Stomach smooth muscle (tissue), 2 donors: ENCODE results near the gene RGS10.

Experiments
- H3K27ac ChIP-seq: one replicate; pipeline ENCODE4 v1.7.0; 2013; ENCODE audit warnings: mild to moderate bottlenecking, low read length, inconsistent platforms
- H3K27me3 ChIP-seq, 2 donors: one replicate each; pipeline ENCODE4 v1.7.0; 2013; ENCODE audit warnings: low read length in 2 of 2; ENCODE audit not compliant: insufficient read depth in 2 of 2, control insufficient read depth in 1 of 2
- H3K36me3 ChIP-seq, 2 donors: one replicate each; pipeline ENCODE4 v1.7.0; 2013; ENCODE audit warnings: low read length in 2 of 2; ENCODE audit not compliant: control insufficient read depth in 2 of 2, insufficient read depth in 2 of 2
- H3K4me1 ChIP-seq: one replicate; pipeline ENCODE4 v1.7.0; 2013; ENCODE audit warnings: low read length; ENCODE audit not compliant: control insufficient read depth, insufficient read depth
- H3K4me3 ChIP-seq, 2 donors: one replicate each; pipeline ENCODE4 v1.7.0; 2013; ENCODE audit warnings: low read length in 2 of 2
- H3K9ac ChIP-seq, 2 donors: one replicate each; pipeline ENCODE4 v1.7.0; 2013; ENCODE audit warnings: low read length in 2 of 2, mild to moderate bottlenecking in 1 of 2
- H3K9me3 ChIP-seq, 2 donors: one replicate each; pipeline ENCODE4 v1.7.0; 2013; ENCODE audit warnings: low read length in 2 of 2; ENCODE audit not compliant: control insufficient read depth in 2 of 2
- donor health status: healthy.
- donor health status: Pancreatic carcinoma.

Gene RGS10

DNA sequence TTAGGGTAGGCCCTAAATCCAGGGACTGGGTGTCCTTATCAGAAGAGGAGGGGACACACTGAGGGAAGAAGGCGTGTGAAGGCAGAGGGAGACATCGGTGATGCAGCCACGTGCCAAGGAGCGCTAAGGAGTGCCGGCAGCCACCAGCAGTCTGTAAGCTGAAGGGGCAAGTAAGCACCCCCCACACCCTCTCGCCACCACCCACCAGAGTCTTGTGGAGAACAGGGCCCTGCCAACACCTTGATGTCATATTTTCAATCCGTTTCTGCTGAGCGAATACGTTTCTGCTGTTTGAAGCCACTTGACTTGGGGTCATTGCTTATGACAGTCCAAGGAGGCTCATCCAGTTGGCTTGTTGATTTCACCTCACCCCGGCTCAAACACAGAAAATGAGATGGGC lies 37.9 kb downstream of the RGS10 start:
- no peak overlapping the region for H3K9ac ChIP-seq
- H3K4me1 ChIP-seq, result peaks cover 12% of the 10 kb centered on the region
- no peaks in the 10 kb centered on the region for H3K27me3 ChIP-seq
- no peaks in the 10 kb centered on the region for H3K9me3 ChIP-seq
- no peak overlapping the region for H3K27ac ChIP-seq
- peaks cover under 1 to 5% of the 10 kb centered on the region in 2 donors for H3K36me3 ChIP-seq
- H3K4me3 ChIP-seq, result no peak overlapping the region

DNA sequence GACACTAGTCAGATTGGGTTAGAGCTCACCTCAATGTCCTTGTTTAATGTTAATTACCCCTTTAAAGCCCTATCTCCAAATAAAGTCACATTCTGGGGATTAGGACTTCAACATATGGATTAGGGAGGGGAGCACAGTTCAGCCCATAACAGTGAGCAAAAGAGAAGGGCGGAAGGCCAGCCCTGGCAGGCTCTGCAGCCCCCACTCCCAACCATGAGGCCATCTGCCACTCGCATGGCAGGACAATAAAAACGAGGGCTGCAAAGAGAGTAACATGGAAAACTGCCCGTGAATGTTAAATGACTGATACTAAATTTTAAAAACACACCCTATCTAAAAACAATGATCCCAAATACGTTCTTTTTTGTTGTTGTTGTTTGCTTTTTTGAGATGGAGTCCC lies 38.7 kb downstream of the RGS10 start:
- peaks cover 6 to 11% of the 10 kb centered on the region in 2 donors for H3K36me3 ChIP-seq
- no peaks in the 10 kb centered on the region for H3K9me3 ChIP-seq
- no peaks in the 10 kb centered on the region for H3K27me3 ChIP-seq
- peaks cover 12% of the 10 kb centered on the region for H3K4me1 ChIP-seq
- no peak overlapping the region for H3K9ac ChIP-seq
- H3K27ac ChIP-seq, result no peak overlapping the region
- no peak overlapping the region for H3K4me3 ChIP-seq

DNA sequence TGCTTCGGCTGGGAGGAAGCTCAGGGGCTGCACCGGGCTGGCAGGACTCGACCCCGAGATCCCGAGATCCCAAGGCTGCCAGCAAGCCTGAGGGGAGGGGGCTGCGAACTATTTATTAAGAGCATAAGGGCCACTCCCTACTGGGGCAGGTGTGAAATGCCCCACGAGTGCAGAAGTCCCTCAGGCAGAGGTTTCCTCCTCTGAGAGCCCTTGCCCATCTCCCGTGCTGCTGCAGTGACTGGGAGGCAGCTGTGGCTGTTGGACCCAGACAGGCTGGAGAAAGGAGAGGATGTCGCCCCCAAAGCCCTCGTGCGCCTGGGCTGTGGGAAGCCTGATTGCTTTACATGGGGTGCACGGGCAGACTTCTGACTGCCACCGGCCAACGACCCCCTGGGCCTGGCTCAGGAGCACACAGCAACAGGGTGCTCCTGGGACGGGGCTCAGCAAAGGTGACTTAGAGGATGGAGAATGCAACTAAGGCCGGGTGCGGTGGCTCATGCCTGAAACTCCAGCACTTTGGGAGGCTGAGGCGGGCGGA lies 39.8 kb downstream of the RGS10 start:
- H3K4me3 ChIP-seq, result no peak overlapping the region
- H3K27ac ChIP-seq, result no peak overlapping the region
- no peaks in the 10 kb centered on the region for H3K27me3 ChIP-seq
- H3K4me1 ChIP-seq, result peaks cover 12% of the 10 kb centered on the region
- no peak overlapping the region for H3K9ac ChIP-seq
- peaks cover 6 to 12% of the 10 kb centered on the region in 2 donors for H3K36me3 ChIP-seq
- no peaks in the 10 kb centered on the region for H3K9me3 ChIP-seq

DNA sequence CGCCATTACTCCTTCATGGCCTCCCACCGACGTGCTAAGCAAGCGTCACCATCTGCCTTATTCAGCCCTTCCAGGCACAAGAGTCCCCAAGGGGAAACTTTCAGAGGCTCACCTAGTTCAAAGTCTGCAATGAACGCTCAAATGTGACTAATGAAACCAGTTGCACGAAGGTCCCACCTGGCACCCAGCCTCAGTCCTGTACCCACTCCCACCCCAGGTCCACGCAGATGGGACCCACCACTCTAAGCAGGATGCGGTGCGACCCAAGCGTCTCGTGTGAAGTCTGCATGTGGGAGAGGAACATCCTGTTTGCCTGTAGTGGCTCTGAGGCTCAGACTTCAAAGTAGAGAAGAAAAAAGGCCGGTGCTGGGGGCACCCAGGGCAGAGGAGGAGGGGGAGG lies 40.3 kb downstream of the RGS10 start:
- no peaks in the 10 kb centered on the region for H3K9me3 ChIP-seq
- no peak overlapping the region for H3K9ac ChIP-seq
- peaks cover 12% of the 10 kb centered on the region for H3K4me1 ChIP-seq
- no peaks in the 10 kb centered on the region for H3K27me3 ChIP-seq
- peaks cover 6 to 12% of the 10 kb centered on the region in 2 donors for H3K36me3 ChIP-seq
- H3K27ac ChIP-seq, result no peak overlapping the region
- H3K4me3 ChIP-seq, result no peak overlapping the region

DNA sequence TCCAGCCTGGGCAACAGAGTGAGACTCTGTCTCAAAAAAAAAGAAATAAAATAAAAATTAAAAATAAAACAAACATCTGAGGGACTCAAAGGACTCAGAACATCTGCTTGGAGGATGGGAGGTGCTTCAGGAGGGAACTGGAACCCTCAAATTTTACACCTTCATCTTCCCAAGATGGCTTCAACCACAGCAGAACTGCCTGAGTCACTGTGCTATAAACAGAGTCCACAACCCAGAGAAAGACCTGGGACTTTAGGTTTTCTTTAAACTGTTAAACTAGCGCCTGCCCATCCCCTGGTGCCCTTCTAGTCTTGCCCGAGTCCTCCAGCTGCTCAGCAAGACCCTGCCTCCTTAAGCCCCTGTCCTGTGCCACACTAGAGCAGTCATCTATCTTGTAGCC lies 40.8 kb downstream of the RGS10 start:
- Histone ChIP-seq H3K27me3 (no peaks in the 10 kb centered on the region), H3K27ac (no peak overlapping the region), H3K4me1 (peaks cover 12% of the 10 kb centered on the region), H3K9ac (no peak overlapping the region), H3K9me3 (no peaks in the 10 kb centered on the region), H3K36me3 (peaks cover 6 to 12% of the 10 kb centered on the region in 2 donors), H3K4me3 (no peak overlapping the region)

DNA sequence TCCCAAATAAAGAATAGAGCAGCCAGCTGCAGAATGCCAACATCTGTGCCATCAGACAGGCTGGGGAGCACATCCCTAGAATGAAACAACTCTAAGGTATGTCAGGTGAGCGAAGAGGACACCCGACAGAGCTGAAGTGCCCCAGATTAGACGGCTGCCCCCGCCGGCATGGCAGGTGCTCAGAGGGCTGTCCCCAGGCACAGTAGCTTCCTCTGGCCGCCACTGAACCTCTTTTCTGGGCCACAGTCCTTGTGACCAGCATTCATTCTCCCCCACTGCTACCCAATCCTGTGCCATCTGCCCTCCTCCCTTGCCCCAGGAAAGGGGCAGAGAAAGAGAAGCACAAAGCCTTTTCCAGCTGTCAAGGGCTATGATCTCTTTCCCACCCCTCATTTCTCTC lies 41.7 kb downstream of the RGS10 start:
- Histone ChIP-seq H3K4me1 (peaks cover 12% of the 10 kb centered on the region), H3K9me3 (no peaks in the 10 kb centered on the region), H3K9ac (no peak overlapping the region), H3K27ac (no peak overlapping the region), H3K27me3 (no peaks in the 10 kb centered on the region), H3K36me3 (peaks cover 6 to 12% of the 10 kb centered on the region in 2 donors), H3K4me3 (no peak overlapping the region)

DNA sequence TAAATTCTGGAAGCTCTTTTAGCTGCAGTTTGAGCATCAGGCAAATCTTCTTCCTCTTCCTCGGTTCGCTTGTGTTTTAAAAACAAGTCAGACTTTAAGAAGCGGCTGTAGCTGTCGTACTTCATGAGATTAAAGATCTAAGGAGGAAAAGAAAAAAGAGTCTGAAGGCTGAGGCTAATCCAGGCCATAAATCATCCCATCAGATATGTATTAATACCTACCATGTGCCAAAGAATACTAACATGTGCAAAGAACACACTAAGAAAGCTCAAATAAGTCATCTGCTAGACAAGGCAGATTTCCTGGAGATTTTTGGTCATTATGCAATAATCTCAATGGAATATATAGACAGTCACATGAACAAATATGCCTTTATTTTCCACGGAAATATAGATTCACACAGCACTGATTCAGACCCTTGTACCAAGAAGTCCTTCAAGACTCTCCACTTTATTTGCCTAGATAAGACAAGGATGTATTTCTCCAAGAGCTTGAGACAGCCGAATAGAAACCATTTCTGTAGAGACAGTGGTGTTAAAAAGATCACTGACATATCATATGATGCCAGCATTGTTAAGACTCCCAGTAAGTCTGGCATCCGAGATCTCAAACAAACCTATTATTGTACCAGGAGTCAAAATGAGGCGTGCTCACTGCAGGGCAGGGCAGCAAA lies 42.3 kb downstream of the RGS10 start:
- H3K36me3 ChIP-seq, result peaks cover 6 to 12% of the 10 kb centered on the region in 2 donors
- peaks cover 8% of the 10 kb centered on the region for H3K4me1 ChIP-seq
- no peak overlapping the region for H3K4me3 ChIP-seq
- no peak overlapping the region for H3K9ac ChIP-seq
- no peaks in the 10 kb centered on the region for H3K9me3 ChIP-seq
- H3K27ac ChIP-seq, result no peak overlapping the region
- H3K27me3 ChIP-seq, result no peaks in the 10 kb centered on the region

DNA sequence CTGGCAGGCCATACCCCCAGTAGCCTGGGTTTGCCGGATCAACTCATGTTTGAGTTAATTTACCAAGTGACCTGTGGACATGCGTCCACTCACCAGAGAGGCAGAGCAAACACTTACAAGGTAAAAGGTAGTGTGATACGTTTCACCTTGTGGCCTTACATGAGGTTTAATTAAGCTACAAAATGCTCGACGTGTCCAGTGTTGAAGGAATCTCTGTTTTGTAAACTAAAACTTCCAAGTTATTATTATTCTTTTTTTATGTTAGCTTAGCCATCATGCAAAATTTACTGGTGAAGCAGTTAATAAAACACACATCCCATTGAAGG lies 42.9 kb downstream of the RGS10 start:
- no peak overlapping the region for H3K27ac ChIP-seq
- H3K9me3 ChIP-seq, result no peaks in the 10 kb centered on the region
- H3K27me3 ChIP-seq, result no peaks in the 10 kb centered on the region
- peaks cover 8% of the 10 kb centered on the region for H3K4me1 ChIP-seq
- peaks cover 6 to 12% of the 10 kb centered on the region in 2 donors for H3K36me3 ChIP-seq
- H3K4me3 ChIP-seq, result no peak overlapping the region
- H3K9ac ChIP-seq, result no peak overlapping the region

DNA sequence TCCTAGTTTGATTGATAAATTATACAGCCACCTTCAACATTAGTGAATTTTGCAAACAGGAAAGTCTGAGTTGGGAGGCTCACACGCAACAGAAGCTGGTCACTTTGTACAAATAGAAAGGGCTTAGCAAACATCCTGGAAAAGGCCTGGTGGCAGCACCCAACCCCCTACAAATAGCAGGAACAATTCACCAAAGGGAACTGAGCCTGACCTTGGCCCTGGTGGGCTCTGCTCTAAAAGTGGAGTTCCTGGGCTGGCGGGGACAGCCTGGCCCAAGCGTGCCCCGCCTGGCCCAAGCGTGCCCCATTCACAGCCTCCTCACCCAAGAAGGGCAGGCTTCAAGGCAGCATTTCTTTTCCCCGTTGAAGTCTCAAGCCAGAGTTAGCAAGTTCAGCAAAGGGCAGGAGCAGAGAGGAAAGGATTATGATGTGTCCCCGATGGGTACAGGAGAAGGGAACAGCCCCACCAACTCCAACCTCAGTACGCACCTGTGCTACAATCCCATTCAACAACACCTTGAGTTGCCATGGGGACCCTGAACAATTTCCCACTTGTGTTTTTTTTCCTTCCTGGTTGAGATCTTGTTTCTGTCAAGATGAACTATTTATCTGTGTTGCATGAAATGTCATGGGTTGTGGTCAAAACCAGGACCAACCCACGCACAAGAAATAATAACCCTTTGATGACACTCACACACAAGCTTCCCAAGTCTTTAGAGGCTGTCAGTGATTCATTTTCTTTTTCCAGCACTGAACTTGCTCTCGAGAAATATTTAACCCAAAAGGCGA lies 43.4 kb downstream of the RGS10 start:
- peaks cover 12% of the 10 kb centered on the region for H3K4me1 ChIP-seq
- no peaks in the 10 kb centered on the region for H3K9me3 ChIP-seq
- H3K4me3 ChIP-seq, result no peak overlapping the region
- peaks cover 6 to 12% of the 10 kb centered on the region in 2 donors for H3K36me3 ChIP-seq
- H3K27ac ChIP-seq, result no peak overlapping the region
- H3K9ac ChIP-seq, result no peak overlapping the region
- H3K27me3 ChIP-seq, result no peaks in the 10 kb centered on the region

DNA sequence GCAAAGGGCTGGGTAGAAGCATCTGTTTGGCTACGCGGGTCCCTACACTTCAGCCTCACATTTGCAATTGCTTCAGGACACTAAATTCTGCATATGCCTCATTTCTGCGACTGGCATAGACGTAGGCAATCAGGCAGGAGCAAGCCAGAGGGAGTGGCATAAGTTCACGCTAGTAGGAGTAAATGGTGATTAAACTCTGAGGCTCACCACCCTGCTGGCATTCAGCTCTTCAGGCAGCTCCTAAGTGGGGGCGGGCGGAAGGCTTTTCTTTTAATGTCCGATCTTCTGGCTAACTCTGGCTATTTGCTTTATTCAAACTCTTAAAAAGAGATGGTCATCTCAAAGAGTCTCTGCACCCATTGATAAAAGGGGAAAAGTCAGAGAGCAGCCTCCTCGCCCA lies 45.3 kb downstream of the RGS10 start:
- Histone ChIP-seq H3K9ac (no peak overlapping the region), H3K4me3 (no peak overlapping the region), H3K4me1 (peaks cover 15% of the 10 kb centered on the region), H3K27ac (no peak overlapping the region), H3K27me3 (no peaks in the 10 kb centered on the region), H3K9me3 (no peaks in the 10 kb centered on the region), H3K36me3 (peaks cover 6 to 10% of the 10 kb centered on the region in 2 donors)

DNA sequence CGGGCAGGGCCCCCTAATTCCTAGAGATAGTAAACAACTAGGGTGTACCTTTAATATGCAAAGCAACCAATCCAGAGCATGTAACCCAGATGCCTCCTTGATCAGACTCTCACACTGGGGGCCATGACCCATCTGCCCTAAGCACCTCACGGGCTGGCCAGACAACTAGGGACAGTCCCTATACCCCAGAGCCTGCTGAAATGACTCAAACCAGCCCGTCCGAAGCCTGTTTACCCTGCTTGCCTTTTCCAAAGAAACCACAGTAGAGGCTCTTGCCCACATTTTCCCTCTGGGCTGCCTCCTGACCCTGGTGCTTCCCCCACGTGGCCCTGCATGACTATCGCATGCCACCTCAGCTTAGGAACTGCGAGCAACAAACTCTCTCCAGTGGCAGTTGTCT lies 46.2 kb downstream of the RGS10 start:
- H3K36me3 ChIP-seq, result peaks cover 6 to 10% of the 10 kb centered on the region in 2 donors
- no peak overlapping the region for H3K27ac ChIP-seq
- peaks cover 18% of the 10 kb centered on the region for H3K4me1 ChIP-seq
- no peaks in the 10 kb centered on the region for H3K9me3 ChIP-seq
- no peaks in the 10 kb centered on the region for H3K27me3 ChIP-seq
- H3K4me3 ChIP-seq, result no peak overlapping the region
- no peak overlapping the region for H3K9ac ChIP-seq
